ENCODE results near the gene PCDH9. TPM values are rescaled to one million over a fixed set of nuclear protein-coding genes. Genes with fewer than 3 reads are reported as not detected.

PCDH9 gene
- polyA plus RNA-seq, 1 experiment = 3.3 TPM

DNA sequence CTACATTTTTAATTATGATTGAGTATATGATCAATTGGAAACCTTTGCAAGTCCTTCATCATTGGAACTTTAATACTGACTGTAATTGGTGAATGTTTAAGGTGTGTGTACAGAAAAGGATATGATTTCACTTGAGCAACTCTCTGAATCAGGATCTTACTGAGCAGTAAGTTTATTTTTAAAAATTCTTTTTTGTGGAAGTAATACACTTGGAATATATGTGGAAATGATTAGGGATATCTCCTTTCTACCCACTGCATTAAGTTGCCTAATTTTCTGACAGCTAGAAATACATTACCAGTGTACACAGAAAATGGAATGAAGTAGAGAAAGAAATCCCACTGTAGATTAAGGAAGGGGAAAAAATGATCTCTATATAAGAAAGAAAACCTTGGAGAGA lies 865.8 kb downstream of the PCDH9 start:
- TF ChIP-seq, protein P1, sequence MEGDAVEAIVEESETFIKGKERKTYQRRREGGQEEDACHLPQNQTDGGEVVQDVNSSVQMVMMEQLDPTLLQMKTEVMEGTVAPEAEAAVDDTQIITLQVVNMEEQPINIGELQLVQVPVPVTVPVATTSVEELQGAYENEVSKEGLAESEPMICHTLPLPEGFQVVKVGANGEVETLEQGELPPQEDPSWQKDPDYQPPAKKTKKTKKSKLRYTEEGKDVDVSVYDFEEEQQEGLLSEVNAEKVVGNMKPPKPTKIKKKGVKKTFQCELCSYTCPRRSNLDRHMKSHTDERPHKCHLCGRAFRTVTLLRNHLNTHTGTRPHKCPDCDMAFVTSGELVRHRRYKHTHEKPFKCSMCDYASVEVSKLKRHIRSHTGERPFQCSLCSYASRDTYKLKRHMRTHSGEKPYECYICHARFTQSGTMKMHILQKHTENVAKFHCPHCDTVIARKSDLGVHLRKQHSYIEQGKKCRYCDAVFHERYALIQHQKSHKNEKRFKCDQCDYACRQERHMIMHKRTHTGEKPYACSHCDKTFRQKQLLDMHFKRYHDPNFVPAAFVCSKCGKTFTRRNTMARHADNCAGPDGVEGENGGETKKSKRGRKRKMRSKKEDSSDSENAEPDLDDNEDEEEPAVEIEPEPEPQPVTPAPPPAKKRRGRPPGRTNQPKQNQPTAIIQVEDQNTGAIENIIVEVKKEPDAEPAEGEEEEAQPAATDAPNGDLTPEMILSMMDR (IDR thresholded peaks at IDR 0.05; ENCODE audit: low read depth, low read length) = no peak
- ChIA-PET CTCF (no interaction called here), POLR2A (no interaction called here)

DNA sequence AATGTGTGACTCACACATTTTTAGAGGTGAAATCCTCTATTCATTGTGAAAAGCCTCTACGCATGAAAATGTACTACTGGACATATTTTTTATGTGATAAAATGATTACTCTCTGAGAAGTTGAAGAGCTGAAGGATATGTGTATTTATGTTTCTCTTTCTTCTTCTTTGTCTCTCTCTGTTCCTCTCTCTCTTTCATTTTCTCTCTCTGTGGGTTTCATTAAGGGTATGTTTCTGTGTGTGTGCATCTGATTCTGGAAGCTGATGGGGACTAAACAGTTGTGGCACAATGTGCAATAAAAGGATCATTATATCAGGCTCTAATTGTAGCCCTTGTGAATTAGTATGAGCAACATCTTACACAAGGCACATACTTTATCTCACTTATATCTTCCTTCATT lies 867.7 kb downstream of the PCDH9 start:
- TF ChIP-seq, protein P1 (IDR thresholded peaks at IDR 0.05; ENCODE audit: low read depth, low read length) = no peak
- POLR2A ChIA-PET = no interaction called here

More for the DNA sequence above, 865.8 kb downstream of the PCDH9 start:
- DNase-seq (ENCODE audit: low read depth, low spot score) = peak; percentile 6
- H3K27me3 ChIP-seq (ENCODE audit: control insufficient read depth, insufficient read depth, low read length) = no peaks in the 10 kb centered on the region
- no peaks in the 10 kb centered on the region for H3K9me3 ChIP-seq (ENCODE audit: control insufficient read depth, insufficient read depth, low read length)
- no peak overlapping the region for H3K4me3 ChIP-seq (ENCODE audit: low read depth, low read length)
- no peak overlapping the region for H3K27ac ChIP-seq (ENCODE audit: low read depth, low read length)

DNA sequence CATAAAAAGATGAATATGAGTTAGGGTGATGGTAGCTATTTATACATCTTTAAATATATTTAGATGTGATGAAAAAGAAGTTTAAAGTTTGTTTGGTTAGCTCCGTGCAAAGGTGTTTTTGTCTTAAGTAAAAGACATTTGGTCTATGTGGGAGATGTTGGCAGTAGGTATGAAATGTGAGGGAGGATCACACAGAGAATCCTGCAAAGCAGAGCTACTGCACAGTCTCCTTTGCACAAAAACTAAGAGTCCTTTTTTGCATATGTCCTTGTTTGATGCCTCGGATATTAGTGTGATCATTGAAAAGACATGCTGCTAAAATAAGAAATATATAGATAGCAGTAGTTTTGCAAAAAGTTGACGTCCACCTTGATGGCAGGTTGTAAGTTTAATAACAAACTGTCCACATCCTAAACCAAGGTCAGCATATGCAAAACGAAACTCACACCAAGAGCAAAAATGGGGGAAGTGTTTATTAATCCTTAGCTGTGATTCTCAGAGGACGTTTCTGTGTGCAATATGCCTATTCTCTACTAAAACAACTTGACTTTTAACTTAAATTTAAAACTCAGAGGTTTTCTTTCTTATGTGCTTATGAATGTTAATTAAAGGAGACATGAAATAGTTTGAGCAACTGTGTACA lies 870.1 kb downstream of the PCDH9 start:
- TF ChIP-seq, protein P1 (IDR thresholded peaks at IDR 0.05; ENCODE audit: low read depth, low read length) = no peak
- CTCF ChIA-PET = no interaction called here
- H3K27ac ChIP-seq (ENCODE audit: low read depth, low read length) = no peak overlapping the region
- POLR2A ChIA-PET = no interaction called here
- no peak overlapping the region for H3K4me3 ChIP-seq (ENCODE audit: low read depth, low read length)
- H3K9me3 ChIP-seq (ENCODE audit: control insufficient read depth, insufficient read depth, low read length) = no peaks in the 10 kb centered on the region
- no peaks in the 10 kb centered on the region for H3K27me3 ChIP-seq (ENCODE audit: control insufficient read depth, insufficient read depth, low read length)
- no peak for DNase-seq (ENCODE audit: low read depth, low spot score)

More for the DNA sequence above, 867.7 kb downstream of the PCDH9 start:
- H3K27me3 ChIP-seq (ENCODE audit: control insufficient read depth, insufficient read depth, low read length) = no peaks in the 10 kb centered on the region
- H3K9me3 ChIP-seq (ENCODE audit: control insufficient read depth, insufficient read depth, low read length) = no peaks in the 10 kb centered on the region
- no peak overlapping the region for H3K27ac ChIP-seq (ENCODE audit: low read depth, low read length)
- CTCF ChIA-PET = no interaction called here
- no peak for DNase-seq (ENCODE audit: low read depth, low spot score)
- no peak overlapping the region for H3K4me3 ChIP-seq (ENCODE audit: low read depth, low read length)

DNA sequence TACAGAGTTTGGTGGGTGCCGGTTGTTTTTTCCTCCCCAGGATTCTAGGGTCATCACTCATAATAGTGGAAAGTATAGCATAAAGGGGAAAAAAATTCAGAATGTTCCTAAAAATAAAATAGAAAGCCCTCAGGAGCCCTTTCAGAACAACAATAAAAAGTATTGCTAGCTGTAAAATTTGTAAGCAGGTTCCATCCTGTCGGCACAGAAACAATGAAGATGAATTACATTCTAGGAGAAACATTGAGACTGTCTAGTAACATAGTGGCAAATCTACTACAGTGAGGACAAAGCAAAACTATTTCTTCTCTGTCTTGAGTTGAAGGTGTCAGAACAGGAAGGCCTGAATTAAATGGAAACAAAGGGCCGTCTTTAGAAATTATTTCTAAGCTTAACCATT lies 870.7 kb downstream of the PCDH9 start:
- ChIA-PET CTCF (no interaction called here), POLR2A (no interaction called here)
- Histone ChIP-seq H3K27ac (ENCODE audit: low read depth, low read length) (no peak overlapping the region), H3K9me3 (ENCODE audit: control insufficient read depth, insufficient read depth, low read length) (no peaks in the 10 kb centered on the region), H3K27me3 (ENCODE audit: control insufficient read depth, insufficient read depth, low read length) (no peaks in the 10 kb centered on the region), H3K4me3 (ENCODE audit: low read depth, low read length) (no peak overlapping the region)
- no peak for DNase-seq (ENCODE audit: low read depth, low spot score)
- TF ChIP-seq, protein P1 (IDR thresholded peaks at IDR 0.05; ENCODE audit: low read depth, low read length) = no peak

DNA sequence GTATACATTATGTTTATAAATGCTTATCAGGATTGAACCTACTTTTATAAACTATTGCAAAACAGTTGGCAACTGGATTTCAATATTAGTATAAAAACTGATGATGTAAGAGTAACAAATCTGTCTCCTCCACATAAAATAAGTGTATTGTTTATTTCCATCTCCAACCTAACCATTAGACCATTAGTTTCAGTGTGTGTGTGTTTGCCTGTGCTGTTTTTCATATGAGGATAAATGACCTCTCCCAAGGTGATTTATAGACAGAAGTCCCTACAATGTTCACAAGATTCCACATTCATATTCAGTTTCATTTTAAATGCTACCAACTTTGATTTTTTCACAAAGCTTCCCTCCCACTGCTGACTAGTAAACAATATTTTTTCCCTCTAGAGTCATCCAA lies 871.6 kb downstream of the PCDH9 start:
- CTCF ChIA-PET = no interaction called here
- no peak for DNase-seq (ENCODE audit: low read depth, low spot score)
- Histone ChIP-seq H3K9me3 (ENCODE audit: control insufficient read depth, insufficient read depth, low read length) (no peaks in the 10 kb centered on the region), H3K27me3 (ENCODE audit: control insufficient read depth, insufficient read depth, low read length) (no peaks in the 10 kb centered on the region), H3K4me3 (ENCODE audit: low read depth, low read length) (no peak overlapping the region), H3K27ac (ENCODE audit: low read depth, low read length) (no peak overlapping the region)
- TF ChIP-seq, protein P1 (IDR thresholded peaks at IDR 0.05; ENCODE audit: low read depth, low read length) = no peak
- POLR2A ChIA-PET = no interaction called here

Data from AG04450 (cell line).